Panc1 (cell line): ENCODE results near the gene LY86. TPM values are rescaled to one million over a fixed set of nuclear protein-coding genes. Genes with fewer than 3 reads are reported as not detected.
"Not testable (repeated sequence)": the region's sequence is repeated elsewhere in the genome, so short reads cannot be mapped to it uniquely, and the experiment has no call there.

ENCODE experiments used
- ATAC-seq: fragments of 200-7000 bp; cut with Tn5 transposase; 2 replicates; pipeline ENCODE4 v1.9.1; 2020; ENCODE audit warnings: mild to moderate bottlenecking, moderate library complexity
- BruUV-seq: library from RNA; stranded (reverse); fragments of 400-500 nt; replicated peaks from 2 replicates; lab custom pipeline; 2021; lab: Mats Ljungman, UMichigan
- CTCF ChIA-PET: fragments of 300-600 bp; sonication (Branson Sonifier 250); formaldehyde crosslinking; loops from one replicate; lab custom pipeline; 2022; ENCODE audit warnings: antibody characterized with exemption; lab: Charles Lee
- POLR2A ChIA-PET: fragments of 300-600 bp; sonication (Branson Sonifier 250); formaldehyde crosslinking; loops from one replicate; lab custom pipeline; 2022; ENCODE audit warnings: antibody characterized with exemption; lab: Charles Lee
- DNase-seq: peaks from one replicate; pipeline ENCODE4 v3.0.0-alpha.2; 2010; ENCODE audit warnings: low read depth, low spot score
- H3K27ac ChIP-seq: 2 replicates; pipeline ENCODE4 v1.5.1; 2011; ENCODE audit warnings: mild to moderate bottlenecking, low read length, inconsistent platforms
- H3K27me3 ChIP-seq: fragments of 200-500 bp; sonication (Bioruptor generic); 2 replicates; pipeline ENCODE4 v1.6.0; 2014; ENCODE audit warnings: low read length, inconsistent platforms; ENCODE audit not compliant: control insufficient read depth, insufficient read depth
- H3K36me3 ChIP-seq: fragments of 200-500 bp; sonication (Bioruptor generic); 2 replicates; pipeline ENCODE4 v1.5.1; 2014; ENCODE audit warnings: inconsistent platforms, mild to moderate bottlenecking, low read length, moderate library complexity; ENCODE audit not compliant: control insufficient read depth, insufficient read depth
- H3K4me1 ChIP-seq: 2 replicates; pipeline ENCODE4 v1.5.1; 2011; ENCODE audit warnings: inconsistent platforms, mild to moderate bottlenecking, low read length, moderate library complexity; ENCODE audit not compliant: control insufficient read depth, insufficient read depth
- H3K4me3 ChIP-seq, 2 experiments: 2 replicates each; pipeline ENCODE4 v1.5.1; 2011 to 2012; ENCODE audit warnings: low read depth in 2 of 2, low read length in 2 of 2, mild to moderate bottlenecking in 2 of 2, inconsistent platforms in 1 of 2, moderate library complexity in 1 of 2
- H3K9me3 ChIP-seq: fragments of 200-500 bp; sonication (Bioruptor generic); 2 replicates; pipeline ENCODE4 v1.5.1; 2014; ENCODE audit warnings: low read depth, mild to moderate bottlenecking, inconsistent platforms, low read length, moderate library complexity; ENCODE audit not compliant: control insufficient read depth, insufficient read depth
- POLR2AphosphoS5 ChIP-seq: IDR thresholded peaks from 2 replicates; pipeline ENCODE4 v1.6.1; 2012; ENCODE audit warnings: mild to moderate bottlenecking, low read depth, low read length, moderate library complexity
- SIN3A ChIP-seq: IDR thresholded peaks from 2 replicates; pipeline ENCODE4 v1.6.1; 2012; ENCODE audit warnings: low read depth, mild to moderate bottlenecking, low read length, moderate library complexity, borderline replicate concordance; ENCODE audit not compliant: insufficient read depth
- TCF7L2 ChIP-seq: IDR thresholded peaks from 2 replicates; pipeline ENCODE4 v1.6.1; 2011; ENCODE audit warnings: mild to moderate bottlenecking, low read depth, low read length, inconsistent platforms
- in situ Hi-C: cut with HindIII; loops from 2 replicates; pipeline ENCODE4 v1.10.0; 2016; ENCODE audit warnings: low sequenced_read_pairs, low pct_unique_long_range_greater_than_20kb
- intact Hi-C: fragments of 100-400 bp; cut with micrococcal nuclease; formaldehyde crosslinking; loops from one replicate; pipeline ENCODE4 v1.10.0; 2022; ENCODE audit not compliant: unreplicated experiment
- total RNA-seq: library from RNA; stranded (reverse); gene quantifications from one replicate; pipeline ENCODE4 v1.2.1, GENCODE V29; 2021; ENCODE audit not compliant: unreplicated experiment
- TF ChIP-seq, protein P1 (sequence below): fragments of 450-650 bp; IDR thresholded peaks from 2 replicates; pipeline ENCODE4 v1.5.1; 2017; ENCODE audit warnings: mild to moderate bottlenecking
- TF ChIP-seq, protein P2 (sequence below), 2 experiments: IDR thresholded peaks; 2 replicates each; pipeline ENCODE4 v1.6.1; 2011 to 2012; ENCODE audit warnings: low read depth in 2 of 2, control low read depth in 1 of 2, low read length in 1 of 2, mild to moderate bottlenecking in 1 of 2, moderate library complexity in 1 of 2; ENCODE audit not compliant: insufficient read depth in 1 of 2

Gene LY86
- total RNA-seq, 1 experiment from 2014 or later: not detected

- no peaks in the 10 kb centered on the region for H3K27me3 ChIP-seq
- ATAC-seq: no peak
- in situ Hi-C loops: no loop called here
- H3K36me3 ChIP-seq: no peaks in the 10 kb centered on the region
- peaks cover 5% of the 10 kb centered on the region; the same call in 1 of the 2 replicates for H3K9me3 ChIP-seq
- no peak overlapping the region for H3K27ac ChIP-seq
- CTCF ChIA-PET: no interaction called here
- TF ChIP-seq, protein P1, sequence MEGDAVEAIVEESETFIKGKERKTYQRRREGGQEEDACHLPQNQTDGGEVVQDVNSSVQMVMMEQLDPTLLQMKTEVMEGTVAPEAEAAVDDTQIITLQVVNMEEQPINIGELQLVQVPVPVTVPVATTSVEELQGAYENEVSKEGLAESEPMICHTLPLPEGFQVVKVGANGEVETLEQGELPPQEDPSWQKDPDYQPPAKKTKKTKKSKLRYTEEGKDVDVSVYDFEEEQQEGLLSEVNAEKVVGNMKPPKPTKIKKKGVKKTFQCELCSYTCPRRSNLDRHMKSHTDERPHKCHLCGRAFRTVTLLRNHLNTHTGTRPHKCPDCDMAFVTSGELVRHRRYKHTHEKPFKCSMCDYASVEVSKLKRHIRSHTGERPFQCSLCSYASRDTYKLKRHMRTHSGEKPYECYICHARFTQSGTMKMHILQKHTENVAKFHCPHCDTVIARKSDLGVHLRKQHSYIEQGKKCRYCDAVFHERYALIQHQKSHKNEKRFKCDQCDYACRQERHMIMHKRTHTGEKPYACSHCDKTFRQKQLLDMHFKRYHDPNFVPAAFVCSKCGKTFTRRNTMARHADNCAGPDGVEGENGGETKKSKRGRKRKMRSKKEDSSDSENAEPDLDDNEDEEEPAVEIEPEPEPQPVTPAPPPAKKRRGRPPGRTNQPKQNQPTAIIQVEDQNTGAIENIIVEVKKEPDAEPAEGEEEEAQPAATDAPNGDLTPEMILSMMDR: no peak
- TF ChIP-seq, protein P2, sequence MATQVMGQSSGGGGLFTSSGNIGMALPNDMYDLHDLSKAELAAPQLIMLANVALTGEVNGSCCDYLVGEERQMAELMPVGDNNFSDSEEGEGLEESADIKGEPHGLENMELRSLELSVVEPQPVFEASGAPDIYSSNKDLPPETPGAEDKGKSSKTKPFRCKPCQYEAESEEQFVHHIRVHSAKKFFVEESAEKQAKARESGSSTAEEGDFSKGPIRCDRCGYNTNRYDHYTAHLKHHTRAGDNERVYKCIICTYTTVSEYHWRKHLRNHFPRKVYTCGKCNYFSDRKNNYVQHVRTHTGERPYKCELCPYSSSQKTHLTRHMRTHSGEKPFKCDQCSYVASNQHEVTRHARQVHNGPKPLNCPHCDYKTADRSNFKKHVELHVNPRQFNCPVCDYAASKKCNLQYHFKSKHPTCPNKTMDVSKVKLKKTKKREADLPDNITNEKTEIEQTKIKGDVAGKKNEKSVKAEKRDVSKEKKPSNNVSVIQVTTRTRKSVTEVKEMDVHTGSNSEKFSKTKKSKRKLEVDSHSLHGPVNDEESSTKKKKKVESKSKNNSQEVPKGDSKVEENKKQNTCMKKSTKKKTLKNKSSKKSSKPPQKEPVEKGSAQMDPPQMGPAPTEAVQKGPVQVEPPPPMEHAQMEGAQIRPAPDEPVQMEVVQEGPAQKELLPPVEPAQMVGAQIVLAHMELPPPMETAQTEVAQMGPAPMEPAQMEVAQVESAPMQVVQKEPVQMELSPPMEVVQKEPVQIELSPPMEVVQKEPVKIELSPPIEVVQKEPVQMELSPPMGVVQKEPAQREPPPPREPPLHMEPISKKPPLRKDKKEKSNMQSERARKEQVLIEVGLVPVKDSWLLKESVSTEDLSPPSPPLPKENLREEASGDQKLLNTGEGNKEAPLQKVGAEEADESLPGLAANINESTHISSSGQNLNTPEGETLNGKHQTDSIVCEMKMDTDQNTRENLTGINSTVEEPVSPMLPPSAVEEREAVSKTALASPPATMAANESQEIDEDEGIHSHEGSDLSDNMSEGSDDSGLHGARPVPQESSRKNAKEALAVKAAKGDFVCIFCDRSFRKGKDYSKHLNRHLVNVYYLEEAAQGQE (IDR thresholded peaks at IDR 0.05; ENCODE audit: insufficient read depth in 1 of 2, low read depth in 2 of 2, low read length in 1 of 2): no peak
- TF ChIP-seq POLR2AphosphoS5: no peak
- H3K4me1 ChIP-seq: no peaks in the 10 kb centered on the region
- intact Hi-C loops: no loop called here
- POLR2A ChIA-PET: no interaction called here
- no peak for DNase-seq
- no peak overlapping the region for H3K4me3 ChIP-seq
- BruUV-seq: no TSS peak
Observed at GRCh38 chr6:6605873-6606272, 17.4 kb downstream of the LY86 start.

GRCh38 chr6:6606391-6607030, 18.0 kb downstream of the LY86 start:
- CTCF ChIA-PET, H3K4me3 ChIP-seq, ATAC-seq, H3K27ac ChIP-seq, H3K27me3 ChIP-seq, intact Hi-C loops, H3K36me3 ChIP-seq, H3K4me1 ChIP-seq, in situ Hi-C loops, POLR2A ChIA-PET, BruUV-seq, H3K9me3 ChIP-seq, DNase-seq: not testable (repeated sequence)

DNA sequence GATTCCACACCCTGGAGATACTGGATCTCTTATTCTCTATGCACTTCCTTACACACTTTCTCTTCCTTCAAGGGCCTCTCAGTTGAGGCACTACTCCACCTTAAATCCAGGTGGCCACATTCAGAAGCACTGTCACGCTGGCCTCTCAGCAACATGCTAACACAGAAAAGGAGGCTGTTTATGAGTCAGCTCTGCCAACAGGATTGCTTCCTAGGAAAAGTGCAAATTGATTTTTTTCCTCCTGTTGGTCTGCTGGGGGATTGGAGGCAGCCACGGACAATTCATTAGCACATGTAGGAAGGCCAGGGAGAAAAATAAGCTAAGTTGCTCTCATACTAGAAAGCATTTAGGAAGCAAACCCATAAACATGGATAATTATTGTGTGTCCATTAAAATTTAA, 20.9 kb downstream of the LY86 start:
- intact Hi-C loops: no loop called here
- H3K4me3 ChIP-seq: no peak overlapping the region
- no peak overlapping the region for H3K27ac ChIP-seq
- H3K4me1 ChIP-seq: no peaks in the 10 kb centered on the region
- in situ Hi-C loops: no loop called here
- no peaks in the 10 kb centered on the region for H3K27me3 ChIP-seq
- no TSS peak for BruUV-seq
- no peaks in the 10 kb centered on the region for H3K9me3 ChIP-seq
- no peaks in the 10 kb centered on the region for H3K36me3 ChIP-seq
- no peak for ATAC-seq
- DNase-seq: no peak
- ChIA-PET CTCF (no interaction called here), POLR2A (no interaction called here)
- no peak for TF ChIP-seq POLR2AphosphoS5
- TF ChIP-seq, protein P2 (IDR thresholded peaks at IDR 0.05; ENCODE audit: insufficient read depth in 1 of 2, low read depth in 2 of 2, low read length in 1 of 2): no peak
- TF ChIP-seq, protein P1: no peak
- no peak for TF ChIP-seq TCF7L2
- TF ChIP-seq SIN3A: no peak
